AG04450 (cell line): ENCODE measurements around the gene UBALD1. TPM values are rescaled to one million over a fixed set of nuclear protein-coding genes. Genes with fewer than 3 reads are reported as not detected.

Source experiments
- CTCF ChIA-PET: fragments of 300-600, 350-600 bp; formaldehyde crosslinking; extraction: SDS; loops from one replicate; lab custom pipeline; 2022; ENCODE audit warnings: antibody characterized with exemption, inconsistent platforms; lab: Charles Lee
- POLR2A ChIA-PET: fragments of 350-600 bp; formaldehyde crosslinking; extraction: SDS; loops from one replicate; lab custom pipeline; 2021; ENCODE audit warnings: antibody characterized with exemption, inconsistent platforms; lab: Yijun Ruan, JAX
- DNase-seq: peaks from one replicate; pipeline ENCODE4 v3.0.0-alpha.2; 2011; ENCODE audit warnings: low read depth, low spot score
- H3K27ac ChIP-seq: one replicate; pipeline ENCODE4 v1.5.1; 2012; ENCODE audit warnings: low read depth, low read length, control low read depth
- H3K27me3 ChIP-seq: one replicate; pipeline ENCODE4 v1.6.0; 2012; ENCODE audit warnings: low read length; ENCODE audit not compliant: control insufficient read depth, insufficient read depth
- H3K4me3 ChIP-seq: 2 replicates; pipeline ENCODE4 v1.5.1; 2011; ENCODE audit warnings: mild to moderate bottlenecking, low read depth, low read length, control low read depth
- H3K9me3 ChIP-seq: 2 replicates; pipeline ENCODE4 v1.5.1; 2012; ENCODE audit warnings: low read length; ENCODE audit not compliant: control insufficient read depth, insufficient read depth
- polyA plus RNA-seq: library from polyadenylated mRNA; depleted of rRNA; stranded (reverse); fragments of >200 nt; gene quantifications from 2 replicates; pipeline ENCODE4 v1.2.3, GENCODE V29; 2011
- TF ChIP-seq, protein P1 (sequence below): IDR thresholded peaks from 2 replicates; pipeline ENCODE4 v1.5.1; 2011; ENCODE audit warnings: low read depth, low read length, control low read depth, inconsistent platforms

UBALD1 gene
- polyA plus RNA-seq, 1 experiment = 4.1 TPM

DNA sequence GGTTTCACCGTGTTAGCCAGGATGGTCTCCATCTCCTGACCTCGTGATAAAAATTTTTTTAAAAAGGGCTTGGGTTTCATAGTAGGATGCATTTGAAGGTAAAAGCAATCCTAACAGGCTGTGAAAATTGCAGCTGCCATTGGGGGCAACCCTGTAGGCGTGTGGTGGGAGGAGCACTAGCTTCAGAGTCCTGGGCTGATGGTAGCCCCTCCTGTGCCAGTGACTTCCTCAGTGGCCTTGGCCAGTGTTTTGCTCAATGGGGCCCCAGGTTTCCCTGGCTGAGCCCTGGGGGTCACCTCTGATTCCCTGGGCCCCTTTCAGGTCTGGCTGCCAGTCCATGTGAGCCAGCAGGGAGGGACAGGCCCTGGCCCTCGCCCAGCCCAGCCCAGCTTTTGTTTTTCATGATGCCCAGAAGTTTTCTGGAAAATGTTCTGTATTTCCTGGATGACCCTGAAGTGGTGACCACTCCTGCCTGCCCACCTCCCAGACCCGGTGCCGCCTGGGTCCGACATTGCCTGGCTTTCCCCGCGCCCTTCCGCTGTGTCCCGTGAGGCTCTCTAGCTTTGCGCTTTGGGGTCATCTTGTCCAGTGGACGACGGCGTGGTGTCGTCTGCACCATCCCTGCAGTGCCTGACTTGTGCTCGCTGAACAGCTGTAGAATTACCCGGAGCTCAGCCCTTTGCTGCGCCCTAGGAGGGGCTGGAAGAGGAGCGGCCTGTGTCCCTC lies 19.4 kb upstream of the UBALD1 start:
- no peak overlapping the region for H3K4me3 ChIP-seq
- POLR2A ChIA-PET = interaction anchor here (0.5 kb wide), 1 partner anchor 16 kb away, joined by 3 read pairs; no protein-coding TSS in a partner anchor
- H3K9me3 ChIP-seq = peaks cover 3% of the 10 kb centered on the region
- no peak for DNase-seq
- CTCF ChIA-PET = interaction anchor here (0.8 to 2.7 kb wide), 3 partner anchors 10 to 16 kb away, joined by 5 to 12 read pairs (median 5); partner anchors contain the start of gene MGRN1
- H3K27me3 ChIP-seq = no peaks in the 10 kb centered on the region
- TF ChIP-seq, protein P1, sequence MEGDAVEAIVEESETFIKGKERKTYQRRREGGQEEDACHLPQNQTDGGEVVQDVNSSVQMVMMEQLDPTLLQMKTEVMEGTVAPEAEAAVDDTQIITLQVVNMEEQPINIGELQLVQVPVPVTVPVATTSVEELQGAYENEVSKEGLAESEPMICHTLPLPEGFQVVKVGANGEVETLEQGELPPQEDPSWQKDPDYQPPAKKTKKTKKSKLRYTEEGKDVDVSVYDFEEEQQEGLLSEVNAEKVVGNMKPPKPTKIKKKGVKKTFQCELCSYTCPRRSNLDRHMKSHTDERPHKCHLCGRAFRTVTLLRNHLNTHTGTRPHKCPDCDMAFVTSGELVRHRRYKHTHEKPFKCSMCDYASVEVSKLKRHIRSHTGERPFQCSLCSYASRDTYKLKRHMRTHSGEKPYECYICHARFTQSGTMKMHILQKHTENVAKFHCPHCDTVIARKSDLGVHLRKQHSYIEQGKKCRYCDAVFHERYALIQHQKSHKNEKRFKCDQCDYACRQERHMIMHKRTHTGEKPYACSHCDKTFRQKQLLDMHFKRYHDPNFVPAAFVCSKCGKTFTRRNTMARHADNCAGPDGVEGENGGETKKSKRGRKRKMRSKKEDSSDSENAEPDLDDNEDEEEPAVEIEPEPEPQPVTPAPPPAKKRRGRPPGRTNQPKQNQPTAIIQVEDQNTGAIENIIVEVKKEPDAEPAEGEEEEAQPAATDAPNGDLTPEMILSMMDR = no peak
- no peak overlapping the region for H3K27ac ChIP-seq

DNA sequence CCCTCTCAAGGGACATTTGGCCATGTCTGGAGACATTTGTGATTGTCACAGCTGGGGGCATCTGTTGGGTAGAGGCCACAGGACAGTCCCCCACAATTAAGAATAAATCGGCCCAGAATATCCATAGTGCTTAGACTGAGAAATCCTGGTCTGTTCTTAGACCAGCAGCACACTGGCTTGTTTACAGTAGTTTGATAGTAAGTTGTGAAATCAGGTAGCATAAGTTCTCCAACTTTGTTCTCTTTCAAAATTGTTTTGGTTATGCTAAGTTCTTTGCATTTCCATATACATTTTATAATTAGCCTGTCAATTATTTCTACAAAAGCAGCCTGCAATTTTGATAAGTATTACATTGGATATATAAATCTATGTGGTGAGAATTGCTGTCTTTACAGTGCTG lies 16.8 kb upstream of the UBALD1 start:
- CTCF ChIA-PET = no interaction called here
- H3K9me3 ChIP-seq = peaks cover 3% of the 10 kb centered on the region
- POLR2A ChIA-PET = no interaction called here
- TF ChIP-seq, protein P1 = no peak
- DNase-seq = no peak
- no peaks in the 10 kb centered on the region for H3K27me3 ChIP-seq
- H3K4me3 ChIP-seq = no peak overlapping the region
- H3K27ac ChIP-seq = no peak overlapping the region

DNA sequence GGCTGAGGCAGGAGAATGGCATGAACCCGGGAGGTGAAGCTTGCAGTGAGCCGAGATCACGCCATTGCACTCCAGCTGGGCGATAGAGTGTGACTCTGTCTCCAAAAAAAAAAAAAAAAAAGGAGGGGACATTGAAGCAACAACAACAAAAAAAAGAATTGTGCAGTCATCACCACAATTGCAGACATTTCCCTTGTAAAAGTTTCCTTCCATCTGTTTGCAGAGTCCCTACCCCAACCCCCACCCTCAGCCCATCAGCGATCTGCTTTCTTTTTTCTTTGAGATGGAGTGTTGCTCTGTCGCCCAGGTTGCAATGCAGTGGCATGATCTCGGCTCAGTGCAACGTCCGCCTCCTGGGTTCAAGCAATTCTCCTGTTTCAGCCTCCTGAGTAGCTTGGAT lies 13.6 kb upstream of the UBALD1 start:
- ChIA-PET POLR2A (no interaction called here), CTCF (no interaction called here)
- H3K27me3 ChIP-seq = no peaks in the 10 kb centered on the region
- no peak for DNase-seq
- TF ChIP-seq, protein P1 = no peak
- no peak overlapping the region for H3K4me3 ChIP-seq
- H3K27ac ChIP-seq = no peak overlapping the region
- H3K9me3 ChIP-seq = peaks cover 3% of the 10 kb centered on the region

DNA sequence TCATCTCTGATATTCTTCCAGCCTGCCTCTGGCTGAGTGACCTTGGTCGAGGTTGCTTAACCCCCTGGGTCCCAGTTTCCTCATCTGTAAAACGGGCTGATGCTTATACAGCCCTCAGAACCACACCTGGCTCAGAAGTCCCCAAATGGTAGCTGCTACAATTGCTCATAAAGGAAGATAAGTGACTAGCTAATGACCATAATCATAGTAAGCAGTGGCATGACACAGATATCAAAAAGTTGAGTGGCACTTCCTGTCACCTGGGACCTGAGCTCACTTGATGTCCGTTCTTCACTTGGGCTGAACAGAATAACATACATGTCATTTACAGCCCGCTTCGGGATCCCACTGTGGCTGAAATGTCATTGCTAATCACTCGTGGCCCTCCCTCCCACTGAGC lies 11.7 kb upstream of the UBALD1 start:
- POLR2A ChIA-PET = no interaction called here
- peak overlapping the region; percentile 91 for H3K27ac ChIP-seq

More for the DNA sequence above, 11.7 kb upstream of the UBALD1 start:
- peaks cover 3% of the 10 kb centered on the region for H3K9me3 ChIP-seq
- peak overlapping the region; percentile 62 for H3K4me3 ChIP-seq
- no peak for DNase-seq
- CTCF ChIA-PET = interaction anchor here (0.5 to 1.9 kb wide), 2 partner anchors 24 to 129 kb away, joined by 4 to 9 read pairs; no protein-coding TSS in a partner anchor
- TF ChIP-seq, protein P1 = no peak
- no peaks in the 10 kb centered on the region for H3K27me3 ChIP-seq
